Measurements from ENCODE around the gene ITGA2B. TPM values are rescaled to one million over a fixed set of nuclear protein-coding genes. Genes with fewer than 3 reads are reported as not detected.

Gene ITGA2B
- total and polyA plus RNA-seq, 2 experiments from 2014 or later, result 13.3 to 13.9 TPM

DNA sequence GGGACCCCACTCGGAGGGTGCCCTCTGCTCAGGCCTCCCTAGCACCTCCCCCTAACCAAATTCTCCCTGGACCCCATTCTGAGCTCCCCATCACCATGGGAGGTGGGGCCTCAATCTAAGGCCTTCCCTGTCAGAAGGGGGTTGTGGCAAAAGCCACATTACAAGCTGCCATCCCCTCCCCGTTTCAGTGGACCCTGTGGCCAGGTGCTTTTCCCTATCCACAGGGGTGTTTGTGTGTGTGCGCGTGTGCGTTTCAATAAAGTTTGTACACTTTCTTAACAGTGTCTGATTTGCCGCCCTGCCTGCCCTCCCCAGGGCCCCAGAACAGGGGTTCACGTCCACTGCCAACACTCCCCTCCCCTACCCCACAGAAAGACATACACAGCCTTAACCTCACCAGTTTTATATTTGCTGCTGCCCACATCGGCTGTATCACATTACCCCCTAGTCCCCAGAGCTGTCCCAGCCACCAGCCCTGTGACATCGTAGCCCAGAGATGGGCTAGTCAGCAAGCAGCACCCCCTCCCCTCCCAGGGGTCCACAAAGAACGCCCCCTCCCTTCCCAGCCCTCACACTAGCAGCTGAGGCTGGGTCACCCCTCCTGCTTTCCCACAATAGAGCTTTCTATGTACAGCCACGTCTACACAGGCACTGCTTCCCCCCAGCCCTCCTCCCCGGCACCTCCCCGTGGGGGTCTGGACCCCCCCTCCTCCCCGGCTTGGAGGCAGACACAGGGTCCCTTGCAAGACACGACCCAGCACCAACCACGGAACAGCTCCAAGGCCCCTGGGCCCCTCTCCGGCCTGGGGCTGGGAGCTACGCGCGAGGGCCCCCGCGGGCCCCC is 36.4 kb downstream of the ITGA2B start (continued):
- TF ChIP-seq ZNF462 (CRISPR knock-in tag; IDR thresholded peaks at IDR 0.05) (no peak), ZNF114 (CRISPR knock-in tag; IDR thresholded peaks at IDR 0.05) (no peak), ZNF331 (CRISPR knock-in tag; IDR thresholded peaks at IDR 0.05; ENCODE audit: low read depth) (no peak), POLR2AphosphoS5 (IDR thresholded peaks at IDR 0.05; ENCODE audit: low read depth) (no peak), STAT1 (IDR thresholded peaks at IDR 0.05; ENCODE audit: unreplicated experiment) (no peak), NANOG (IDR thresholded peaks at IDR 0.05; ENCODE audit: borderline replicate concordance) (no peak), CREB1 (CRISPR knock-in tag; IDR thresholded peaks at IDR 0.05; ENCODE audit: low read depth) (no peak), EZH2phosphoT487 (IDR thresholded peaks at IDR 0.05; ENCODE audit: unreplicated experiment) (no peak)
